ENCODE measurements around the gene GSAP.
A peak's percentile ranks its signal among the peaks of the same experiment; 100 is the strongest.
"Not testable (repeated sequence)": the region's sequence is repeated elsewhere in the genome, so short reads cannot be mapped to it uniquely, and the experiment has no call there.

GSAP gene

GRCh38 chr7:77415823-77416620 is at the start of gene GSAP:
TSS of gene GSAP (minus strand) at chr7:77416349. CDS start at chr7:77416321, 28 bp downstream.
- peak; percentile 42 for DNase-seq (ENCODE audit: low read depth, low spot score)

- no peak for DNase-seq (ENCODE audit: low read depth, low spot score)
Measured at GRCh38 chr7:77465256-77465655, 49.1 kb upstream of the GSAP start.

- DNase-seq (ENCODE audit: low read depth, low spot score) = no peak
Measured at GRCh38 chr7:77464589-77464988, 48.4 kb upstream of the GSAP start.

- not testable (repeated sequence) for DNase-seq (ENCODE audit: low read depth, low spot score)
Measured at GRCh38 chr7:77463632-77464031, 47.5 kb upstream of the GSAP start.

- DNase-seq (ENCODE audit: low read depth, low spot score) = no peak
Measured at GRCh38 chr7:77461842-77462241, 45.7 kb upstream of the GSAP start.

GRCh38 chr7:77461246-77461645 is 45.1 kb upstream of the GSAP start:
- peak; percentile 68 for DNase-seq (ENCODE audit: low read depth, low spot score)

- no peak for DNase-seq (ENCODE audit: low read depth, low spot score)
Measured at GRCh38 chr7:77460057-77460486, 43.9 kb upstream of the GSAP start.

- DNase-seq (ENCODE audit: low read depth, low spot score) = no peak
Measured at GRCh38 chr7:77459311-77459726, 43.2 kb upstream of the GSAP start.

- DNase-seq (ENCODE audit: low read depth, low spot score) = no peak
Measured at GRCh38 chr7:77458786-77459185, 42.6 kb upstream of the GSAP start.

- no peak for DNase-seq (ENCODE audit: low read depth, low spot score)
Measured at GRCh38 chr7:77457779-77458178, 41.6 kb upstream of the GSAP start.

GRCh38 chr7:77456696-77457095 is 40.5 kb upstream of the GSAP start:
- no peak for DNase-seq (ENCODE audit: low read depth, low spot score)

GRCh38 chr7:77455321-77455720 is 39.2 kb upstream of the GSAP start:
- no peak for DNase-seq (ENCODE audit: low read depth, low spot score)

GRCh38 chr7:77454802-77455201 is 38.7 kb upstream of the GSAP start:
- no peak for DNase-seq (ENCODE audit: low read depth, low spot score)

- DNase-seq (ENCODE audit: low read depth, low spot score) = no peak
Measured at GRCh38 chr7:77453531-77453930, 37.4 kb upstream of the GSAP start.

- DNase-seq (ENCODE audit: low read depth, low spot score) = not testable (repeated sequence)
Measured at GRCh38 chr7:77451950-77452349, 35.8 kb upstream of the GSAP start.

- no peak for DNase-seq (ENCODE audit: low read depth, low spot score)
Measured at GRCh38 chr7:77450613-77451012, 34.5 kb upstream of the GSAP start.

- DNase-seq (ENCODE audit: low read depth, low spot score) = no peak
Measured at GRCh38 chr7:77450054-77450453, 33.9 kb upstream of the GSAP start.

GRCh38 chr7:77447616-77448015 is 31.5 kb upstream of the GSAP start:
- DNase-seq (ENCODE audit: low read depth, low spot score) = no peak

GRCh38 chr7:77444123-77444522 is 28.0 kb upstream of the GSAP start:
- peak; percentile 23 for DNase-seq (ENCODE audit: low read depth, low spot score)

GRCh38 chr7:77443042-77443441 is 26.9 kb upstream of the GSAP start:
- no peak for DNase-seq (ENCODE audit: low read depth, low spot score)

GRCh38 chr7:77442636-77443035 is 26.5 kb upstream of the GSAP start:
- DNase-seq (ENCODE audit: low read depth, low spot score) = no peak

GRCh38 chr7:77441046-77441445 is 24.9 kb upstream of the GSAP start:
- DNase-seq (ENCODE audit: low read depth, low spot score) = no peak

GRCh38 chr7:77439572-77439971 is 23.4 kb upstream of the GSAP start:
- peak; percentile 42 for DNase-seq (ENCODE audit: low read depth, low spot score)

GRCh38 chr7:77438131-77438530 is 22.0 kb upstream of the GSAP start:
- DNase-seq (ENCODE audit: low read depth, low spot score) = no peak

Measured in ELF-1 (cell line).